Heart right ventricle (tissue), 16 donors: ENCODE data around the gene SH3BP5L. TPM values are rescaled to one million over a fixed set of nuclear protein-coding genes. Genes with fewer than 3 reads are reported as not detected.

Experiments used
- ATAC-seq, 8 donors: fragments of 200-7000 bp; cut with Tn5 transposase; one replicate each; pipeline ENCODE4 v1.9.1; 2020; ENCODE audit warnings: mild to moderate bottlenecking in 8 of 8, moderate library complexity in 8 of 8, moderate number of reproducible peaks in 1 of 8
- DNase-seq, 2 donors: peaks; one replicate each; pipeline ENCODE4 v3.0.0-alpha.2; 2020
- H3K27ac ChIP-seq, 10 donors: fragments of 200-600 bp; sonication (generic) in 2 of 10; one replicate each; pipeline versions ENCODE4 v1.5.0 to v1.8.0; 2020 to 2022; ENCODE audit warnings: mild to moderate bottlenecking in 3 of 10
- H3K27me3 ChIP-seq, 7 donors: fragments of 200-600 bp; one replicate each; pipeline ENCODE4 v1.8.0; 2021 to 2022; ENCODE audit warnings: mild to moderate bottlenecking in 2 of 7
- H3K36me3 ChIP-seq, 9 donors: fragments of 200-600 bp; sonication (generic) in 1 of 9; one replicate each; pipeline versions ENCODE4 v1.5.0 to v1.8.0; 2020 to 2022; ENCODE audit warnings: mild to moderate bottlenecking in 2 of 9
- H3K4me1 ChIP-seq, 9 donors: fragments of 200-600 bp; sonication (generic) in 1 of 9; one replicate each; pipeline versions ENCODE4 v1.5.0 to v1.8.0; 2020 to 2022; ENCODE audit warnings: mild to moderate bottlenecking in 4 of 9
- H3K4me3 ChIP-seq, 10 donors: fragments of 200-600 bp; sonication (generic) in 2 of 10; one replicate each; pipeline versions ENCODE4 v1.5.0 to v1.8.0; 2020 to 2022; ENCODE audit warnings: mild to moderate bottlenecking in 7 of 10, moderate library complexity in 2 of 10
- H3K9me3 ChIP-seq, 11 donors: fragments of 200-600 bp in 10 of 11; sonication (generic) in 2 of 11; one replicate each; pipeline versions ENCODE4 v1.5.0 to v1.8.0; 2013 to 2022; ENCODE audit warnings: mild to moderate bottlenecking in 2 of 11, control low read depth in 1 of 11, moderate library complexity in 1 of 11
- CTCF ChIP-seq, 9 donors: fragments of 200-600 bp; sonication (generic) in 2 of 9; IDR thresholded peaks; one replicate each; pipeline versions ENCODE4 v1.5.0 to v1.8.0; 2021 to 2022; ENCODE audit warnings: antibody characterized with exemption in 9 of 9, mild to moderate bottlenecking in 5 of 9, moderate library complexity in 1 of 9
- WGBS, 2 donors: extraction: QIAGEN DNeasy Blood & Tissue Kit; methylation state at CpG; one replicate each; pipeline ENCODE4 v1.1.7; 2013; ENCODE audit warnings: inconsistent platforms in 1 of 2; 5-methylcytosine and 5-hydroxymethylcytosine counted together
- intact Hi-C, 10 donors: fragments of 100-400 bp; cut with DNase I; formaldehyde crosslinking; loops; one replicate each; pipeline versions ENCODE4 v1.11.1 to v1.14.2; 2022
- polyA plus RNA-seq, 2 donors: library from polyadenylated mRNA; stranded (reverse); fragments of 200-250 nt; gene quantifications; one replicate each; pipeline ENCODE4 v1.2.3, GENCODE V29; 2013
- total RNA-seq, 10 donors: library from RNA; stranded (reverse); fragmentation: NEBNext Ultra II Directional in 3 of 10; extraction: Animal tissue kit (Norgen Biotek cat#: 25700) in 3 of 10; gene quantifications; one replicate each; pipeline versions ENCODE4 v1.2.1 to v1.2.4, GENCODE V29; 2021 to 2023
- donor health status: Arrhythmogenic right ventricular cardiomyopathy.
- donor health status: ischemic (EF 13 %, LVEDD 7.1; RV severe dilation, severe dysfunction).
- donor health status: healthy with polysubstance abuse.
- donor health status: DM: no; HTN: yes; CAD: no.
- donor health status: DM: no; HTN: no; CAD: no.
- donor health status: ischemic (EF 25% LVEDD 6.9; RV normal size, moderate dysfunction).
- donor health status: ischemic (EF 25% LVEDD 5.7; RV mildly dilated, moderate dysfunction).
- donor health status: healthy.
- donor health status: DM: yes; HTN: yes; CAD: no.
- donor health status: Ischemic cardiomyopathy.
- donor health status: ischemic (EF 35%, LVEDD 5.7; RV mildly dilated, moderate dysfunction).
- donor health status: nonischemic (EF 11% LVEDD 7.7; RV severe dilation, severe dysfunction).
- donor health status: DM: yes; HTN: yes; CAD: no.
- donor health status: PGD.
- donor health status: ischemic (EF 29% LVEDD 5.4; RV normal size, mild dysfunction).
- donor health status: nonischemic (EF 23%, LVEDD 6.1; RV moderate dilation, normal function).

The SH3BP5L gene
- total and polyA plus RNA-seq, 12 donors, result 14.9 to 30.5 (median 19.0) TPM

GRCh38 chr1:248820041-248820585, 5.6 kb downstream of the SH3BP5L start:
- WGBS, 2 donors, result 80 to 82% methylated on average over 7 of the region's 7 CpGs
- Histone ChIP-seq H3K27ac (peak overlapping the region in 2 of 10 donors; percentile 25 to 53), H3K27me3 (no peaks in the 10 kb centered on the region), H3K4me3 (no peak overlapping the region), H3K9me3 (no peaks in the 10 kb centered on the region), H3K36me3 (peaks cover 0 to 84% (median 11%) of the 10 kb centered on the region in 9 donors), H3K4me1 (peaks cover 18 to 89% (median 65%) of the 10 kb centered on the region in 9 donors)
- ATAC-seq (no peak), DNase-seq (no peak)
- no peak for TF ChIP-seq CTCF (IDR thresholded peaks at IDR 0.05)
- intact Hi-C loops, result no loop called here

GRCh38 chr1:248818505-248819374, 7.0 kb downstream of the SH3BP5L start:
- DNase-seq (no peak), ATAC-seq (peak in 4 of 8 donors; percentile 7 to 37 (median 14))
- intact Hi-C loops, result no loop called here
- Histone ChIP-seq H3K36me3 (peaks cover 0 to 87% (median 22%) of the 10 kb centered on the region in 9 donors), H3K4me3 (no peak overlapping the region), H3K27me3 (no peaks in the 10 kb centered on the region), H3K4me1 (peaks cover 5 to 75% (median 52%) of the 10 kb centered on the region in 9 donors), H3K9me3 (no peaks in the 10 kb centered on the region), H3K27ac (peak overlapping the region in 3 of 10 donors; percentile 22 to 58 (median 41))
- WGBS, 2 donors, result 53 to 60% methylated on average over 5 of the region's 5 CpGs
- no peak for TF ChIP-seq CTCF (IDR thresholded peaks at IDR 0.05)

GRCh38 chr1:248817065-248817464, 8.7 kb downstream of the SH3BP5L start:
- no peak for TF ChIP-seq CTCF (IDR thresholded peaks at IDR 0.05)
- intact Hi-C loops, result no loop called here
- peaks cover 0 to 90% (median 28%) of the 10 kb centered on the region in 9 donors for H3K36me3 ChIP-seq
- DNase-seq, result no peak
- no peak for ATAC-seq
- no peaks in the 10 kb centered on the region for H3K9me3 ChIP-seq
- WGBS, 2 donors, result 84 to 88% methylated on average over 6 of the region's 6 CpGs
- no peaks in the 10 kb centered on the region for H3K27me3 ChIP-seq
- H3K27ac ChIP-seq, result peak overlapping the region in 1 of 10 donors; percentile 65
- H3K4me3 ChIP-seq, result no peak overlapping the region
- H3K4me1 ChIP-seq, result peaks cover 2 to 59% (median 35%) of the 10 kb centered on the region in 9 donors

- ATAC-seq, result no peak
- H3K27me3 ChIP-seq, result no peaks in the 10 kb centered on the region
- intact Hi-C loops, result no loop called here
- peaks cover 0 to 58% (median 31%) of the 10 kb centered on the region in 9 donors for H3K4me1 ChIP-seq
- H3K36me3 ChIP-seq, result peaks cover 0 to 90% (median 32%) of the 10 kb centered on the region in 9 donors
- H3K4me3 ChIP-seq, result no peak overlapping the region
- peak overlapping the region in 1 of 10 donors; percentile 65 for H3K27ac ChIP-seq
- no peaks in the 10 kb centered on the region for H3K9me3 ChIP-seq
- WGBS, 2 donors, result 88 to 92% methylated on average over 13 of the region's 13 CpGs
- DNase-seq, result no peak
- TF ChIP-seq CTCF (IDR thresholded peaks at IDR 0.05), result no peak
These were observed 9.5 kb downstream of the SH3BP5L start for GRCh38 chr1:248816042-248816851.
